Fibroblast of skin of right quadriceps (primary cell): ENCODE data around the gene DGCR6L.
A peak's percentile ranks its signal among the peaks of the same experiment; 100 is the strongest.
"Not testable (repeated sequence)": the region's sequence is repeated elsewhere in the genome, so short reads cannot be mapped to it uniquely, and the experiment has no call there.

Experiments
- DNase-seq: peaks from one replicate; pipeline ENCODE4 v3.0.0-alpha.2; 2013

The DGCR6L gene

DNA sequence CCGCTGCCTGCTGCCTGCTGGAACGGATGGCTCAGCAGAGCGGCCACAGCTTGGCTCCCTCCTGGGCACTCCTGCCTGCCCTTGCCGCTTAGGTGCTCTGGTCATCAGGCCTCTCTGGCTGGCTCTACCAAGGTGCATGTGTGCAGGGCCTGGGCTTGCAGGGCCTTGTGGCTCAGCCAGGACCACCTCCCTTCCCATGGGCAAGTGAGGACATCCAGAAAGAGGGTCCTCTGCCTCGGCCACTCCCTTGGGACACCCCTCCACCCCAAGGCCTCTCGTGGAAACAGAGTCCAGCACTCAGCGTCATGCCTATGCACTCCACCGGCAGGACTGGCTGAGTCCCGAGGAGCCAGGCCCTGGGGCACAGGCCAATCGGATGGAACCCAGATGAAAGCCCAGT, 45.5 kb downstream of the DGCR6L start:
- not testable (repeated sequence) for DNase-seq

DNA sequence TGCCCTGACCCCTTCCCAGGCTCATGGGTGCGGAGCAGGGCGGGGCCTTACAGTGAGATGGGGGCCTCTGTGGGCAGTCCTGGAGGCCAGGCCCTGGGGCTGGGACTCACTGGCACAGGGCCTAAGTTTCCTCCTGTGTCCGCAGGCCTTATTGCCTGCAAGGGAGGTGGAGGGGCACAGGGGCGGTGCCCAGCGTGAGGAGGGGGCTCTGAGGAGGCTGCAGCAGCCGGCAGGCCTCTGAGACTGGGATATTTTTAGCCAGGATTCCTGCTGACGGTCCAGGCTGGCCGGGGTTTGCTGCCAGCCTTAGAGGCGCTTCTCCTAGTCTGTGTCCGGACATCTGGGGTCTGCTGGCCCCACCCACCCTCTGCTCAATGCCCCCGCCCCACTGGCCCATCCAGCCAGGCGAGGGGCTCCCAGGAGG, 46.1 kb downstream of the DGCR6L start:
- no peak for DNase-seq

DNA sequence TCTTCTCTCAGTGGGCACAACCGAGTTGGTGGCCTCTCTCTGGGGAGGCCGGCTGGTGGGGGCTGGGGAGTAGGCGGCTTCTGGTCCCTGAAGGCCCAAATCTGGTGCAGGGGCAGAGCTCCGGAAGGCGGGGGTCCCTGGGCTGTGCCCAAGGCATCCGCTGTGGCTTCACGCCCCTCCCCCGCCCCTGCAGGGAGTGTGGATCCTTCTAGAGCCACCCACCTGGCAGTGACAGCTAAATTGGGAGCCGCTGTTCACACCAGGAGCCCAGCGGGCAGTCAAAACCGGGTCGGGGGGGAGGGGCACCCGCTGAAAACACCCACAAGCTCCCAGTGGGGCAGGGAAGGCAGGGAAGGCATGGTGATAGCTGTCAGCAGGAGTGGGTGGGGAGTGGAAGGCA, 47.2 kb downstream of the DGCR6L start:
- DNase-seq, result no peak

DNA sequence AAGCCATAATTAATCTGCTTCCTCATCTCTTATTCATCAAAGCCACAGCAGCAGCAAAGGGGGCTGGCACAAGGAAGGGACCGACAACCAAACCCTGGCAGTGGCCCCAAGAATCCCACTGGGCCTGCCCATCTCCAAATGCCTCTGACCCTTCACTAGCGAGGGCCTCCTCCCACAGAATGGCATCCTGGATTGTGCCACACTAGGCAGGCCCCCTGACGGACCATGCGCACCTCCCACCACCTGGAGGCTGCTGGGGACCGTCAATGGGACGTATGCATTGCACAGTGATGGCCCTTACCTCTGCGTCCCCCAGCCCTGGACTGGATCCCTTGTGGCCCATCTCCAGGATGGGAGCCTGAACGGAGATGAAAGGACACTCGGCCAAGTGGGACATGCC, 47.7 kb downstream of the DGCR6L start:
- no peak for DNase-seq

DNA sequence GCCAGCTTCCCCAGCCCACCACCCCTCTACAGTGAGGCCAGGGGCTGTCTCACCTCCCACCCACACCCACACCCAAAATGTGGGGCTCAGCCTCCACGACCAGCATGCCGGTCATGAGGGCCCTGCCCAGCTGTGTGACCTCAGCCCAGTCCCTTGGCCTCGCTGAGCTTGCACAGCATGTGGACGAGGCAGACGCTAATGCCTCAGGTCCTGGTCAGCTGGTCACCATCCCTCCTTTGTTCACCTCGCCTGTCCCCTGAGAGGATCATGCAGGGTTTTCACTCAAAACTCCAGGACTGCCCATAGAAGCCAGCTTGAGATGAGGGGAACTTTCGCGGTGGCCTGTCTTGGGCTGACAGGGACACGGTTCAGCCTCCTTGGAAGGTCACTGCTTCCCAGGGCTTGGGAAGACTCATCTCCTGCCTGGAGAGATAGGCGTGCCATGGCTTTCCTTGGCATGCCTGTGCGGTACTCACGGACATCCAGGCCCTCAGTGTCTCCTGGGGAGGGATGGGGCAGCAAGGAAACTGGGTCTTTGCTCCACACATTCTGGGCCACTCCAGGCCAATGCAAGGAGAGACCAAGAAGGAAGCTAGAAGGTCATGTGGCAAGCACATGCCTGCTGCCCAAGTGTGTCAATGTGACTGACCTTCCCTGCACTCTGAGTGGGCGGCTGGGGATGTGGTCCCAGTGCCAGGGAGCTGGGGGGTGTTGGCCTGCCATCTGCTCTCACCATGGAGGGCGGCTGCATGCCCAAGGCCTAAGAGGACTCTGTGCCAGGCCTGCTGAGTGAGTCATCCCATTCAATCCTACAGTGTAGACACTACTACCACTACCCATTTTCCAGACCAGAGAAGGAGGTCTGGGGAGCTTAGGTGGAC, 48.5 kb downstream of the DGCR6L start:
- no peak for DNase-seq

DNA sequence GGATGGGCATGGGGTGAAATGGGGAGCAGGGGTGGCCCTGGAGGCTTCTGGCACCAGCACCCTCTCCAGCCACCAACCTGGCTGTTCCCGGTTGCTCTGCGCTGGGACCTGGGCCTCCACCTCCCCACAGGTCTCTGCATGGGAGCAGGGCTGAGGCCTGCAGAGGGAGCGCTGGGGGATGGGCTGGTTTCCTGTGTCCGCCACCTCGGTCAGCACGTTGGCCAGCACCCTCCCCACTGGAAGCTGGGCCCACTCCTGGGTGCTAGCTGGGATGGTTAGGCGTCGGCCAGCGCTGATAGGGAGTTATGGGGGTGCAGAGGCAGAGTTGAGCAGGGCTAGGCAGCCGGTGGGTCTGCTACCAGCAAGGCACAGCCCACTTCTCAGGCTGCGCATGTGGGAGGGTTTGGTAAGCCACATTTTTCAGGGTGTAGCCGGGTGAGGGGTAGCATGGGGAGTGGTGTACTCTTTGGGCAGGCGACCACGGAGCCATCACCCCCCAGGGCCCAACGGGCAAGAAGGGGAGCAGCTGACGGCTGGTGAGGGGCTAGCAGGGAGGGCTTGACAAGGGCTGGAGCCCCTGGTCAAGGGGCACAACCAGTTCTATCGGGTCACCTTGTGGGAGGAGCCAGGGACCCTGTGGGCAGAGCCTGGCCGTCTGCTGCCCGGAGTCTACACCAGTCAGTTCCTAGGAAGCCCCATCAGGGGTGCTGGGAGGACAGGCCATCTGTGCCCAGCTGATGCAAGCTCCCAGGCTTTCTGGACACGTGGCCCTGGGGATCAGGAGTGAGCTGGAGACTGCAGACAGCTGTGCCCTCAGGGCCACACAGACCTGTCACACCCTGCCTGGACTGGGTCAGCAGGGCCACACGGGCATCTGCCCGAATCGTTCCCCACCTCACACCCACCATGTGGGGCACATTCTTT, 49.4 kb downstream of the DGCR6L start:
- not testable (repeated sequence) for DNase-seq

DNA sequence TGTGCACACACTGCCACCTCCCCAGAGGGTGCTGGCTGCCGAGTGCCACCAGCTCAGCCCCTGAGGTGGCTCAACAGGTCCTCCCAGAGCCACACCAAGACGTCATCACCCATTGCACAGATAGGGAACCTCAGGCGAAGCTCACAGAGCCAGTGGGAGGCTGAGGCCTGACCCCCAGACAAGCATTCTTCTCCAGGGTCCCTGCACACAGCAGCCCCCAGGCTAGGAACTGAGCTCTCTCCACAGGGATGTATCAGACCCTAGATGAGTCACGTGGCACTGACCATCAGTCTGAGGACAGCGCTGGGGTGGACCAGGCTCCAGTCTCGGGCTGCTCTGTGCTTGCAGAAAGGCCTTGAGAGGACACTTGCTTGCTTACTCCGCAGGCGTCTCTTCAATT, 50.2 kb downstream of the DGCR6L start:
- DNase-seq, result not testable (repeated sequence)

DNA sequence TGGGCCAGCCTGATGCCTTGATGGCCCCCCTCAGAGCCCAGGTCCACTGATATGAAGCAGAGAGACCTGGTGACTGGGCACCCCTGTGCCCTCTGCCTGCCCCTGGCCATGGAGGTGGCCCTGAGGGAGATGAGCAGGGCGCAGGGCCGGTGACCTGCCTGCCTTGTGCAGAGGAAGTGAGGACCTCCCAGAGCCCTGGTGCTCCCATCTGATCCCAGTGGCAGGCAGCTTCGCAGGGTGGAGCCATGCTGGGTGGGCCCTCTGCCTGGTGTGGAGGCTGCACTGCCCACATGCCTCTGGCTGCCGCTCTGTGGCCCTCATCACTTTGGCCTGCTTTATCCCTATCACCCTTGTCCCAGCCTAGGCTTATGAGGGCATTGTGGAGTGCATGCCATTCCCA, 50.7 kb downstream of the DGCR6L start:
- not testable (repeated sequence) for DNase-seq

DNA sequence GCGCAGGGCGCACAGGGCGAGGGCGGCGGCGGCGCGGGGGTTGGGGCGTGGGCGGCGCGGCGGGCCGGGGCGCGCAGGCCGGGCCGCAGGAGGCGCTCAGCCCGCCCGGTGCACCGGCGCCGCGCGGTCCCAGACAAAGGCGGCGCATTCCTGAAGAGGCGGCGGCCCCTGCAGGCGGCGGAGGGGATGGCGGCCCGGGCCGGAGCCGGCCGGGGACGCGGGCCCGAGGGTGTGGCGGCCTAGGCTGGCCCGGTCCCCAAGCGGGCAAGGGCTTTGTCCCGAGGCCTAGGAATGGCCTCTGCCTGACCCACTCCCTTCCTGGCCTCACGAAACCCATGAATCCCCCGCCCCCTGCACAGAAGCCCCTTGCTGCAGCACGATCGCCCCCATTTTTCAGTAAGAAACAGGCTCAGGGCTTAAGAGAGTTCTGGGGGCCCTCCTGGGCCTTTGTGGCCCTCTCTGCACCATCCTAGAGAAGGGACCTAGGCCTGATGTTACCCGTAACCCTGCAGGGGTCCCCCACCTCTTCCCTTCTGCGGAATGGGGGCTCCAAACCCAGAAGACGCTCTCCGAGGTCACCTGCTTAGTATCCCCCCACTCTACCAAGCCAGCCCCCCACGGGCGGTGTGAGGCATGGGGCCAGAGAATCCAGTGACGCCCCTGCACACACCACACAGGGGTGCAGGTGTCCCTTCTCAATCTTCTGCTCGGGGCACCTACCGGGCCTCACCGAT, 51.4 kb downstream of the DGCR6L start, which contains the start of gene RTN4R:
Gene RTN4R (minus strand): TSS at position 40 of the 734 bp plus-strand sequence. CDS start 226 bp downstream, outside the sequence.
- peak; percentile 33 for DNase-seq

DNA sequence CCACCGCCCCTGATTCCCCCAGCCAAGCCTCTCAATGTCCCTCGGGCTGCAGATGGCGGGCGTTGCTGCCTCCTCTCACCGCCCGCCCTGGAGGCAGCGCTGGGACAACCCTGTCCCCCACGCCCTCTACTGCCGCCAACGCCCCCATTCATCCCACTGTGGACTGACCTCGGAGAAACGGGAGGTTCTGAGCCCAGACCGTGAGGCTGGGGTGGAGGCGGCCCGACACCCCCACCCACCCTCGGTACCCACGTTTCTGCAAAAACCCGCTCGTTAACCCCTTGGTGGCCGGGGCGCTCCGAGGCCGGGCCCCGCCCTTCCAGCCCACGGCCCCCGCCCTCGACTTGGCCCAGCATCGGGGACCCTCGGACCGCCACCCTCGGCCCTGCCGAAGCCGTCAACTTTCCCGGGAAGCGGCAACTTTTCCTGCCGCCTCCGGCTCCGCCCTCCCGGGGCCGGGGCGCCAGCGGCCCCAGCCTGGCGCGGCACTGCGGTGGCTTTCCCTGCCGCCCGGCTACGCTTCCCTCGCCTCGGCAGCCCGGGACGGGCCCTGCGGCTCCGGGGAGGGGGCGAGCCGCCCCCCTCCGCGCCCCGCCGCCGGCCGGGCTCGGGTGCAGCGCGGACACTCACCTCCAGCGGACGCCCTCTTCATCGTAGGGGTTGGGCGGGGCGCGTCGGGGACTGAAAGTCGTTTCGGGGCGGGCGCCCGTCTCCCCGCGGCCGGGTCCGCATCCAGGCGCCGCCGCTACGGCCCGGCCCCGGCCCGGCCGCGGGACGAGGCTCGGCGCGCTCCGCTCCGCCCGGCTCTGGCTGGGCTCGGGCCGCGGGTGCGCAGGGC, 52.2 kb downstream of the DGCR6L start:
- DNase-seq, result no peak

DNA sequence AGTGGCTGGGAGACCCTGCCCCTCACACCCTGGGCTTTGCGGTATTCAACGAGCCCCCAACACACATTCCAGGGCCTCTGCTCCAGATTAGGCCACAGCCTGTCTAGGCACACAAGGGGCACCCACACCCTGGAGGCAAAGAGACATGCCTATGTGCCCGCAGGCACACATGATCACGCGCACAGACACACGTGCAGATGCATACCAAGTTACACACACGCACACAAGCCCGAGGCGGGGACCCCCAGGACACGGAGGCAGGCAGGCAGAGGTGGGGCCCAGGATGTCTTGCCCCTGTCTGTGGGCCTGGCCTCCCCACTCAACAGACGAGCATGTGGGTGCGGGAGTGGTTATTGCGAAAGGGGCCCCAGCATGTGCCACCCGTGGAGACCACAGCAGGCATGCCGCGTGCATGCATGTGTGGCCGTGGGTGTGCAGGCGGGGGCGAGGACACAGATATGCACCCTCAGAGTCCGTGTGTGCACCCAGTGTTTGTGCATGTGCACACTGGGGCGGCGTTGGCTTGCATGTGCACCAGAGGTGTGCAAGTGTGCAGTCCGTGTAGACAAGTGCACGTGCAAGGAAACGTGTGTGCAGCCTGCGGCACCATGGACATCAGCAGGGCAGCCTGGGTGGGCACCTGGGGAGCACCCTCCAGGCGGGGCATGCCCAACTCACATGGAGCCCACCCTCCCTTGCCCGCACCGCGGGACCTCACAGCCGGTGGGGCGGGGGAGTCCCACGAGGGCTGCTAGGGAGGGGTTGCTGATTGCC, 53.0 kb downstream of the DGCR6L start:
- not testable (repeated sequence) for DNase-seq

DNA sequence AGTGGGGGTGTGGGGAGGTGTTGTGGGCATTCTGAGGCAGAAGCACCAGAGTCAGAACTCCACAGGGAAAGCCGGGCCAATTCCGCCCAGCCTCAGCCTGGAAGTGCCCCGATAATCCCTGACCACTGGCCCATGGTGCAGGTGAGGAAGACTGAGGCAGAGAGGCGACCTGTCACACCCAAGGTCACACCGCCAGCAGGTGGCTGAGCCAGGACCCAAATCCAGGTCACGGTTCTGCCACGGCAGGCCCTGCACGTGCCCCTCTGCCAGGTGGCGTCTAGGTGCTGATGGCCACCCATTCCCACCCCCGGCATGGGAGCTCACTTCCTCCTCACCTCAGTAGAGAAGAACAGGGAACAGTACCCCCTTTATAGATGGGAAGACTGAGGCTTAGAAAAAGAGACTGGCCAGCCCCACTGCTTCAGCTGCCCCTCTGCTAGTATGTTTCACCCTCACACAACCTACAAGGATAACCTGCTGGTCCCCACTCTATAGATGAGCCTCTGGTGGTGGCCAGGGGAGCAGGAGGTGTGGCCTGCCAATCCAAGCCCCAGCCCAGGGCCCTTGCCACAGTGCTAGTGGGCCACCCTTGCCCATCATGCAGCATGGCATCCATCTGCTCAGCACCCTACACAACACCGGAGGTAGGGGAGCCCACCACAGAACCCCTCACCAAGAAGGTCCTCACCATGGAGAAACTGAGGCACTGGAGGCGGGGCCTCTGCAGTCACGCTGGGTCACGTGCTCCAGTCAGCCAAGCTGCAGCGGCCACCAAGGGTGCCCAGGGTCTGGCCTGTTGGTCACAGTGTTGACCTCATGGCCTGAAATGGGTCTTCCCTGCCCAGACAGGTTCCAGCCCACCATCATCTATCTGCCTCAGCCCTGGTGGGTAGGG, 53.8 kb downstream of the DGCR6L start:
- not testable (repeated sequence) for DNase-seq

DNA sequence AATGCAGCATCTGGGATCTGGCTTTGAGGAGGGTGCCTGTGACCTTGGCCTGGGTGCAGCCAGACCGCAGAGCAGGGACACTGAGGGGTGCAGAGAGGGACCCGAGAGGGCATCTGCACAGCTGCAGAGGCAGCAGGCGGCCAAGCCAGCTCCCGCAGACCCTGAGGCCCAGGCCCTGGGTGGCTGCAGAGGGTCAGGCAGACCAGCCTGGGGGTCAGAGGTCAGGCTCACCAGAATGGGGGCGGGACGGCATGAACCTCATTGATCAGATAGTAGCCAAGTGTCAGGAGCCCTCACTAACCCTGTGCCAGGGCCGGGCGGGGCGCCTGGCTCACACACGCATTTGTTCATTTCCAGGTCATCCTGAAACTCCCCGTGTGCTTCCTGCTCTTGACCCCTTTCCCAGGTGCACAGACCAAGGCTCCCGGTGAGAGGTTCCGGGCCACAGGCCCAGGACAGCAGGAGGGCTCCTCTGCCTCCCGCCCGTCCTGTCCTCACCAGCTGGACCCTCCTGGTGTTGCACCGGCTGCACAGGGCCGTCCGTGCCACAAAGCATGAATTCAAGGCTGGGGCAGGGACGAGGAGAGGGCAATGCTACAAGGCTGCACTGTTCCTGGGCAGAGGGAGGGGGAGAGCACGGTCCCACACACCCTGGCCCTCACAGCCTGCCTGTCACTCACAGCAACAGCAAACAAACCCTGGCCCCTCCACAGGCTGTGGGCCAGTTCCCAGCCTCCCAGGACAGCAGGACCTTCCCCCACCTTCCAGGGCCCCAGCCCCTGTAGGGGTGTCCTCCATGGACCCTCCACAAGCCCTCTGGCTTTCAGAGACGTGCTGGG, 55.0 kb downstream of the DGCR6L start:
- no peak for DNase-seq
